Measurements from ENCODE around the gene DSG1. TPM values are rescaled to one million over a fixed set of nuclear protein-coding genes. Genes with fewer than 3 reads are reported as not detected.

DSG1 gene
- total and polyA plus RNA-seq, 2 of the 8 experiments (the other 6 are each of a cell fraction or from before 2014, with no cell fraction given), result 0.06 TPM; not detected in 1

DNA sequence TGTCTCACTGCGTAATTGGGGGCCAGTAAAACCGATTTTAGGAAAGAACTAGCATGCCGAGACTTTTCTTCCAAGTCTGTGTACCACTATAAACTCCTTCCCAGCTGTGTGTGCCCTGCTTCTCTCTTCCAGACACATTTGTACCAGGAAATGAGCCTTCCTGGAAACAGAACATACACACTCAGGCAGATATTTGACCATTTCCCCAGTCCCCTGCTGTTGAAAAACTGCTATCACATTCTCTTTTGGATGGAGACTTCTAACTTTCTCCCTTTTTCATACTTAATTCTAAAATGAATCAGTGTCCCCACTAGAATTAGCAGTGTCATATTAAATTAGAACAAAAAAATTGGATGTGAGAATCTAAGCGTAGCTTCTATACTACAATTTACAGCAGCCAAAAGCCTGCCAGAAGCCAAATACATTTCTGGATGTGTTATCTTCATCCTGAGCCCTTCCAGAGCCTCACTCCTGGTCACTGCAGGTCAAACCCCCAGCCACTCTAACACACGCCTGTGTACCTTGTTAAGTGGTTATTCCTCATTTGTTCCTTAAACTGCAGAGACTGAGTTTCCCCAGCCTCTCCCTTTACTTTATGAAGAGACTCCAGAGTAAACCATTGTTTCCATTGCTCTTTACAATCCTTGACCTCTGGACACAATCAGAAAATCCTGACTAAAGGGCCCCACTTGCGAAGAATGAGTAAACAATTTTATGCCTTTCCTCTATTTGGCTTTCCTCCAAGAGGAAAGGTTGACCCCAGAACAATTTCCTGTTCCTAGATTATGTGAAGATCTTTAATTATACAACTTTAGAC, 79.0 kb downstream of the DSG1 start (continued):
- TF ChIP-seq, protein P1, sequence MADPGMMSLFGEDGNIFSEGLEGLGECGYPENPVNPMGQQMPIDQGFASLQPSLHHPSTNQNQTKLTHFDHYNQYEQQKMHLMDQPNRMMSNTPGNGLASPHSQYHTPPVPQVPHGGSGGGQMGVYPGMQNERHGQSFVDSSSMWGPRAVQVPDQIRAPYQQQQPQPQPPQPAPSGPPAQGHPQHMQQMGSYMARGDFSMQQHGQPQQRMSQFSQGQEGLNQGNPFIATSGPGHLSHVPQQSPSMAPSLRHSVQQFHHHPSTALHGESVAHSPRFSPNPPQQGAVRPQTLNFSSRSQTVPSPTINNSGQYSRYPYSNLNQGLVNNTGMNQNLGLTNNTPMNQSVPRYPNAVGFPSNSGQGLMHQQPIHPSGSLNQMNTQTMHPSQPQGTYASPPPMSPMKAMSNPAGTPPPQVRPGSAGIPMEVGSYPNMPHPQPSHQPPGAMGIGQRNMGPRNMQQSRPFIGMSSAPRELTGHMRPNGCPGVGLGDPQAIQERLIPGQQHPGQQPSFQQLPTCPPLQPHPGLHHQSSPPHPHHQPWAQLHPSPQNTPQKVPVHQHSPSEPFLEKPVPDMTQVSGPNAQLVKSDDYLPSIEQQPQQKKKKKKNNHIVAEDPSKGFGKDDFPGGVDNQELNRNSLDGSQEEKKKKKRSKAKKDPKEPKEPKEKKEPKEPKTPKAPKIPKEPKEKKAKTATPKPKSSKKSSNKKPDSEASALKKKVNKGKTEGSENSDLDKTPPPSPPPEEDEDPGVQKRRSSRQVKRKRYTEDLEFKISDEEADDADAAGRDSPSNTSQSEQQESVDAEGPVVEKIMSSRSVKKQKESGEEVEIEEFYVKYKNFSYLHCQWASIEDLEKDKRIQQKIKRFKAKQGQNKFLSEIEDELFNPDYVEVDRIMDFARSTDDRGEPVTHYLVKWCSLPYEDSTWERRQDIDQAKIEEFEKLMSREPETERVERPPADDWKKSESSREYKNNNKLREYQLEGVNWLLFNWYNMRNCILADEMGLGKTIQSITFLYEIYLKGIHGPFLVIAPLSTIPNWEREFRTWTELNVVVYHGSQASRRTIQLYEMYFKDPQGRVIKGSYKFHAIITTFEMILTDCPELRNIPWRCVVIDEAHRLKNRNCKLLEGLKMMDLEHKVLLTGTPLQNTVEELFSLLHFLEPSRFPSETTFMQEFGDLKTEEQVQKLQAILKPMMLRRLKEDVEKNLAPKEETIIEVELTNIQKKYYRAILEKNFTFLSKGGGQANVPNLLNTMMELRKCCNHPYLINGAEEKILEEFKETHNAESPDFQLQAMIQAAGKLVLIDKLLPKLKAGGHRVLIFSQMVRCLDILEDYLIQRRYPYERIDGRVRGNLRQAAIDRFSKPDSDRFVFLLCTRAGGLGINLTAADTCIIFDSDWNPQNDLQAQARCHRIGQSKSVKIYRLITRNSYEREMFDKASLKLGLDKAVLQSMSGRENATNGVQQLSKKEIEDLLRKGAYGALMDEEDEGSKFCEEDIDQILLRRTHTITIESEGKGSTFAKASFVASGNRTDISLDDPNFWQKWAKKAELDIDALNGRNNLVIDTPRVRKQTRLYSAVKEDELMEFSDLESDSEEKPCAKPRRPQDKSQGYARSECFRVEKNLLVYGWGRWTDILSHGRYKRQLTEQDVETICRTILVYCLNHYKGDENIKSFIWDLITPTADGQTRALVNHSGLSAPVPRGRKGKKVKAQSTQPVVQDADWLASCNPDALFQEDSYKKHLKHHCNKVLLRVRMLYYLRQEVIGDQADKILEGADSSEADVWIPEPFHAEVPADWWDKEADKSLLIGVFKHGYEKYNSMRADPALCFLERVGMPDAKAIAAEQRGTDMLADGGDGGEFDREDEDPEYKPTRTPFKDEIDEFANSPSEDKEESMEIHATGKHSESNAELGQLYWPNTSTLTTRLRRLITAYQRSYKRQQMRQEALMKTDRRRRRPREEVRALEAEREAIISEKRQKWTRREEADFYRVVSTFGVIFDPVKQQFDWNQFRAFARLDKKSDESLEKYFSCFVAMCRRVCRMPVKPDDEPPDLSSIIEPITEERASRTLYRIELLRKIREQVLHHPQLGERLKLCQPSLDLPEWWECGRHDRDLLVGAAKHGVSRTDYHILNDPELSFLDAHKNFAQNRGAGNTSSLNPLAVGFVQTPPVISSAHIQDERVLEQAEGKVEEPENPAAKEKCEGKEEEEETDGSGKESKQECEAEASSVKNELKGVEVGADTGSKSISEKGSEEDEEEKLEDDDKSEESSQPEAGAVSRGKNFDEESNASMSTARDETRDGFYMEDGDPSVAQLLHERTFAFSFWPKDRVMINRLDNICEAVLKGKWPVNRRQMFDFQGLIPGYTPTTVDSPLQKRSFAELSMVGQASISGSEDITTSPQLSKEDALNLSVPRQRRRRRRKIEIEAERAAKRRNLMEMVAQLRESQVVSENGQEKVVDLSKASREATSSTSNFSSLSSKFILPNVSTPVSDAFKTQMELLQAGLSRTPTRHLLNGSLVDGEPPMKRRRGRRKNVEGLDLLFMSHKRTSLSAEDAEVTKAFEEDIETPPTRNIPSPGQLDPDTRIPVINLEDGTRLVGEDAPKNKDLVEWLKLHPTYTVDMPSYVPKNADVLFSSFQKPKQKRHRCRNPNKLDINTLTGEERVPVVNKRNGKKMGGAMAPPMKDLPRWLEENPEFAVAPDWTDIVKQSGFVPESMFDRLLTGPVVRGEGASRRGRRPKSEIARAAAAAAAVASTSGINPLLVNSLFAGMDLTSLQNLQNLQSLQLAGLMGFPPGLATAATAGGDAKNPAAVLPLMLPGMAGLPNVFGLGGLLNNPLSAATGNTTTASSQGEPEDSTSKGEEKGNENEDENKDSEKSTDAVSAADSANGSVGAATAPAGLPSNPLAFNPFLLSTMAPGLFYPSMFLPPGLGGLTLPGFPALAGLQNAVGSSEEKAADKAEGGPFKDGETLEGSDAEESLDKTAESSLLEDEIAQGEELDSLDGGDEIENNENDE (IDR thresholded peaks at IDR 0.05; ENCODE audit: insufficient replicate concordance, low read length), result no peak
- no peak for TF ChIP-seq CHD2 (IDR thresholded peaks at IDR 0.05; ENCODE audit: low read length)
- TF ChIP-seq GTF2F1 (IDR thresholded peaks at IDR 0.05; ENCODE audit: borderline replicate concordance, low read depth, low read length), result no peak
